Right atrium auricular region (tissue), 2 donors: ENCODE data around the gene SOD1. TPM values are rescaled to one million over a fixed set of nuclear protein-coding genes. Genes with fewer than 3 reads are reported as not detected.

Experiments used
- DNase-seq: peaks from one replicate; pipeline ENCODE4 v3.0.0-alpha.2; 2019; ENCODE audit warnings: low spot score
- H3K27ac ChIP-seq, 2 donors: fragments of 200-600 bp; sonication (generic); 1 replicate in 1 of 2; 2 replicates in 1 of 2; pipeline ENCODE4 v1.5.1; 2016 to 2019
- H3K27me3 ChIP-seq, 2 donors: fragments of 200-600 bp; sonication (generic); one replicate each; pipeline versions ENCODE4 v1.5.1 to v1.6.0; 2017 to 2019
- H3K36me3 ChIP-seq: fragments of 200-600 bp; sonication (generic); one replicate; pipeline ENCODE4 v1.5.1; 2016
- H3K4me1 ChIP-seq, 2 donors: fragments of 200-600 bp; sonication (generic); one replicate each; pipeline versions ENCODE4 v1.5.1 to v1.6.0; 2017 to 2019
- H3K4me3 ChIP-seq, 2 donors: fragments of 200-600 bp; sonication (generic); 1 replicate in 1 of 2; 2 replicates in 1 of 2; pipeline ENCODE4 v1.5.1; 2017 to 2019; ENCODE audit warnings: mild to moderate bottlenecking in 1 of 2, moderate library complexity in 1 of 2
- H3K9me3 ChIP-seq, 2 donors: fragments of 200-600 bp; sonication (generic); one replicate each; pipeline ENCODE4 v1.5.1; 2019
- CTCF ChIP-seq, 2 donors: fragments of 200-600 bp; sonication (generic); IDR thresholded peaks; one replicate each; pipeline ENCODE4 v1.5.1; 2019; ENCODE audit warnings: antibody characterized with exemption in 2 of 2
- total RNA-seq, 2 donors: library from RNA; depleted of rRNA; stranded (reverse); fragments of >200 nt; gene quantifications; one replicate each; pipeline ENCODE4 v1.1.0, GENCODE V29; 2016

Gene SOD1
- total RNA-seq, 2 donors from 2014 or later, result 321 to 332 TPM

GRCh38 chr21:31706562-31706961 is 47.1 kb downstream of the SOD1 start:
- H3K27ac ChIP-seq, result no peak overlapping the region
- H3K36me3 ChIP-seq, result peaks cover 7% of the 10 kb centered on the region
- H3K4me1 ChIP-seq, result peaks cover 0 to 40% of the 10 kb centered on the region in 2 donors
- no peaks in the 10 kb centered on the region for H3K27me3 ChIP-seq
- H3K9me3 ChIP-seq, result no peaks in the 10 kb centered on the region
- TF ChIP-seq CTCF (IDR thresholded peaks at IDR 0.05), result no peak
- DNase-seq, result no peak
- no peak overlapping the region for H3K4me3 ChIP-seq

DNA sequence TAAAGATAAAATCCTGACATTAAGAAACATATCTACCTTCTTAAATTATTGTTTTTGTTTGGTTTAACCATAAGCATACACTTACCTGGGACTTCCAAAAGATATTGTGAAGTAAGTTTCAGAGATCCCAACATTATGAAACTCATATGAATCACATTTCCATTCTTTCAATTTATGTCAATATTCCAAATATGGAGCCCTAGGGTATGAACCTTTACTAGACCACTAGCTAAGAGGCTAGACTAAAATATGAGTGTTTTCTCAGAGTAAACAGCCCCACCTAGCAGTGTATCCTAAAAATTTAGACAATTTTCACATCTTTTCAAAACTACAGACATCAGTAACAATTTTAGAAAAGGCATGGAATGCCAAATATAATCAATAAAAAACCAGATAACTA is 48.0 kb downstream of the SOD1 start:
- no peak for DNase-seq
- no peak for TF ChIP-seq CTCF (IDR thresholded peaks at IDR 0.05)
- no peak overlapping the region for H3K27ac ChIP-seq
- H3K36me3 ChIP-seq, result no peaks in the 10 kb centered on the region
- H3K27me3 ChIP-seq, result no peaks in the 10 kb centered on the region
- no peak overlapping the region for H3K4me3 ChIP-seq
- peaks cover 0 to 40% of the 10 kb centered on the region in 2 donors for H3K4me1 ChIP-seq
- no peaks in the 10 kb centered on the region for H3K9me3 ChIP-seq

DNA sequence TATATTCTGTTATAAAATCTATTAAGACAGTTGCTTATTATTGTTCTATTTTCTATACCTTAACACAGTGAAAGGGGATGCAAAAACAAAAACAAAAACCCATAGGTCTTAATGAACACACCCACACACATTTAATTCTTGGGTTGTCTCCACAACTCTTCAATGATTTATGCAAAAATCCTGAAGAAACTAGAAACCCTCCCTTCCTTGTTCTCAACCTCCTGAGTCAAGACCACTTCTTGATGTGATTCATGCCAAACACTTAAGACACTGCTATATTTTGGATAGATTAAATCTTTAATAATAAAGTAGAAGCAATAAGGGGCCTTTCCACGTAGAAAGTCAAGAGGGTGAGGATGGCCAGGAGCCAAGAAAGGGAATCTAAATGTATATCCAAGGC is 49.0 kb downstream of the SOD1 start:
- TF ChIP-seq CTCF (IDR thresholded peaks at IDR 0.05), result no peak
- Histone ChIP-seq H3K9me3 (no peaks in the 10 kb centered on the region), H3K4me1 (peaks cover 0 to 42% of the 10 kb centered on the region in 2 donors), H3K27me3 (no peaks in the 10 kb centered on the region), H3K36me3 (no peaks in the 10 kb centered on the region), H3K27ac (no peak overlapping the region), H3K4me3 (no peak overlapping the region)
- DNase-seq, result no peak

DNA sequence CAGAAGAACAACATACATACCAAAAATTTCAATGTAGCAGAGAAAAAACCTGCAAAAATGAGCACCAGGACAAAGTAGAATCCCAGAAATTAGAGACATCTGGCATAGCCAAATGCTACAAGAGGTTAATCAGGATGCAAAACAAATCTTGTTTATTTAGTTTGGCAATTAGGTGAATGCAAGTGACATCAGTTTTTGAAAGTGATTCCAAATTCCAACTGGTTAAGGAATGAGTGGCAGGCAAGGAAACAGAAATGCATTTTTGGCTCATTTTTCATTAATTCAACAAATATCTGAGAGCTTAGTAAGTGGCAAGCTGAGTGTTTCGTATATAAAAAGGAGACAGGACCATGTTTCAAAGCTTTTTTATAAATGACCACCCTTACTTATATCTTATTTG is 51.1 kb downstream of the SOD1 start:
- Histone ChIP-seq H3K4me1 (peaks cover 0 to 58% of the 10 kb centered on the region in 2 donors), H3K36me3 (no peaks in the 10 kb centered on the region), H3K27ac (no peak overlapping the region), H3K27me3 (no peaks in the 10 kb centered on the region), H3K4me3 (no peak overlapping the region), H3K9me3 (no peaks in the 10 kb centered on the region)
- TF ChIP-seq CTCF (IDR thresholded peaks at IDR 0.05), result no peak
- no peak for DNase-seq

- TF ChIP-seq CTCF (IDR thresholded peaks at IDR 0.05), result no peak
- H3K27me3 ChIP-seq, result no peaks in the 10 kb centered on the region
- H3K36me3 ChIP-seq, result no peaks in the 10 kb centered on the region
- DNase-seq, result no peak
- H3K4me1 ChIP-seq, result peaks cover 0 to 59% of the 10 kb centered on the region in 2 donors
- no peak overlapping the region for H3K4me3 ChIP-seq
- no peak overlapping the region for H3K27ac ChIP-seq
- H3K9me3 ChIP-seq, result no peaks in the 10 kb centered on the region
Measured at GRCh38 chr21:31711326-31711725, 51.8 kb downstream of the SOD1 start.

- Histone ChIP-seq H3K36me3 (no peaks in the 10 kb centered on the region), H3K9me3 (no peaks in the 10 kb centered on the region), H3K4me3 (no peak overlapping the region), H3K27me3 (no peaks in the 10 kb centered on the region), H3K4me1 (peaks cover 0 to 54% of the 10 kb centered on the region in 2 donors), H3K27ac (no peak overlapping the region)
- no peak for DNase-seq
- no peak for TF ChIP-seq CTCF (IDR thresholded peaks at IDR 0.05)
Measured at GRCh38 chr21:31711745-31712285, 52.3 kb downstream of the SOD1 start.
